Naive thymus-derived CD4-positive, alpha-beta T cell (primary cell): ENCODE results near the gene CPNE8. TPM values are rescaled to one million over a fixed set of nuclear protein-coding genes. Genes with fewer than 3 reads are reported as not detected.

Experiments used
- ATAC-seq: fragments of 150-1000 bp; cut with Tn5 transposase; 2 replicates; pipeline ENCODE4 v1.10.0; 2021; ENCODE audit warnings: mild to moderate bottlenecking, moderate library complexity
- CTCF ChIA-PET: fragments of 350-600 bp; sonication (Branson Sonifier 250); formaldehyde crosslinking; loops from one replicate; lab custom pipeline; 2021; ENCODE audit warnings: antibody characterized with exemption; lab: Charles Lee
- POLR2A ChIA-PET: fragments of 350-600 bp; sonication (Branson Sonifier 250); formaldehyde crosslinking; loops from one replicate; lab custom pipeline; 2021; ENCODE audit warnings: antibody characterized with exemption, inconsistent platforms; lab: Charles Lee
- DNase-seq, 9 donors: peaks; one replicate each; pipeline versions ENCODE4 v3.0.0 to v3.0.0-alpha.2; 2020 to 2022; ENCODE audit warnings: mixed read lengths in 1 of 9
- H3K27ac ChIP-seq: one replicate; pipeline ENCODE4 v1.7.0; 2013; ENCODE audit warnings: mild to moderate bottlenecking, low read depth, low read length, moderate library complexity
- H3K27me3 ChIP-seq, 2 donors: one replicate each; pipeline ENCODE4 v1.7.0; 2013; ENCODE audit warnings: low read length in 2 of 2, mild to moderate bottlenecking in 2 of 2, moderate library complexity in 2 of 2; ENCODE audit not compliant: control insufficient read depth in 2 of 2, insufficient read depth in 2 of 2
- H3K36me3 ChIP-seq, 3 experiments: 1 replicate in 2 of 3; 2 replicates in 1 of 3; pipeline ENCODE4 v1.7.0; 2013; ENCODE audit warnings: low read length in 3 of 3, mild to moderate bottlenecking in 3 of 3, moderate library complexity in 1 of 3; ENCODE audit not compliant: insufficient read depth in 3 of 3, control insufficient read depth in 2 of 3
- H3K4me1 ChIP-seq, 2 donors: one replicate each; pipeline ENCODE4 v1.7.0; 2013; ENCODE audit warnings: low read length in 2 of 2, mild to moderate bottlenecking in 2 of 2, moderate library complexity in 1 of 2; ENCODE audit not compliant: control insufficient read depth in 2 of 2, insufficient read depth in 2 of 2
- H3K4me3 ChIP-seq: 2 replicates; pipeline ENCODE4 v1.7.0; 2013; ENCODE audit warnings: mild to moderate bottlenecking, low read length
- H3K9me3 ChIP-seq, 3 experiments: 1 replicate in 2 of 3; 2 replicates in 1 of 3; pipeline ENCODE4 v1.7.0; 2013; ENCODE audit warnings: low read length in 3 of 3; ENCODE audit not compliant: control insufficient read depth in 2 of 3
- H3K27ac Mint-ChIP-seq, 9 donors: one replicate each; pipeline ENCODE4 v1.8.0; 2020 to 2022; ENCODE audit warnings: mixed read lengths in 9 of 9, mild to moderate bottlenecking in 8 of 9, moderate library complexity in 5 of 9, inconsistent platforms in 2 of 9
- H3K27me3 Mint-ChIP-seq, 5 donors: one replicate each; pipeline ENCODE4 v1.8.0; 2021 to 2022; ENCODE audit warnings: mixed read lengths in 5 of 5, mild to moderate bottlenecking in 1 of 5
- H3K36me3 Mint-ChIP-seq, 5 donors: one replicate each; pipeline ENCODE4 v1.8.0; 2020 to 2022; ENCODE audit warnings: mixed read lengths in 5 of 5, mild to moderate bottlenecking in 3 of 5, inconsistent platforms in 1 of 5
- H3K4me1 Mint-ChIP-seq, 7 donors: one replicate each; pipeline ENCODE4 v1.8.0; 2020 to 2022; ENCODE audit warnings: mixed read lengths in 7 of 7, mild to moderate bottlenecking in 3 of 7, inconsistent platforms in 1 of 7
- H3K4me3 Mint-ChIP-seq, 10 donors: one replicate each; pipeline ENCODE4 v1.8.0; 2020 to 2022; ENCODE audit warnings: mild to moderate bottlenecking in 10 of 10, mixed read lengths in 10 of 10, moderate library complexity in 6 of 10, inconsistent platforms in 2 of 10
- H3K9me3 Mint-ChIP-seq, 11 donors: one replicate each; pipeline ENCODE4 v1.8.0; 2020 to 2022; ENCODE audit warnings: mixed read lengths in 11 of 11, mild to moderate bottlenecking in 4 of 11, inconsistent platforms in 1 of 11, moderate library complexity in 1 of 11
- intact Hi-C, 2 donors: fragments of 100-400 bp; cut with micrococcal nuclease; formaldehyde crosslinking; loops; one replicate each; pipeline ENCODE4 v1.15.1; 2023
- polyA plus RNA-seq, 2 donors: library from polyadenylated mRNA; unstranded; fragments of 300-500 nt; fragmentation: Illumina TruSeq; gene quantifications; one replicate each; pipeline ENCODE4 v1.2.3, GENCODE V29; 2021
- total RNA-seq, 6 experiments: library from RNA in 5 of 6; stranded (reverse) in 5 of 6; gene quantifications; 1 replicate in 5 of 6; 2 replicates in 1 of 6; pipeline ENCODE4 v1.2.3 and lab custom pipeline; 2021 to 2026

Gene CPNE8
- total and polyA plus RNA-seq, 7 experiments from 2014 or later, result 0.77 to 8.8 (median 2.8) TPM

DNA sequence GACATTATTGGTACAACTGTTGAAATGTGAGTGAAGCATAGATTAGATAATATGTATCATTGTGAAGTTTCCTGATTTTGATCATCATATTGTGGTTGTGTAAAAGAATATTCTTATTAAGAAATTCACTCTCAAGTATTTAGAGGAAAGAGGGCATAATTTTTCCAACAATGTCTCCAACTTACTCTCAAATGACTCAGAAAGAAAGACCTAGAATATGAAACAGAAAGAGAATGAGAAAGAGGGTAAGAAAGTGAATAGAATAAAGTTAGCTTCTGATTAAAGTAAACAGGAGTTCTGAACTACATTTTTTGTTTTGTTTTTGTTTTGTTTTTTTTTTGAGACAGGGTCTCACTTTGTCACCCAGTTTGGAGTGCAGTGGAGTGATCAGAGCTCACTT, 123.0 kb downstream of the CPNE8 start:
- POLR2A ChIA-PET, result no interaction called here
- no peak for DNase-seq

GRCh38 chr12:38776647-38777046, 128.7 kb downstream of the CPNE8 start:
- CTCF ChIA-PET, result no interaction called here
- H3K4me3 Mint-ChIP-seq, result no peak overlapping the region
- H3K27me3 Mint-ChIP-seq, result no peaks in the 10 kb centered on the region
- H3K36me3 ChIP-seq, result no peaks in the 10 kb centered on the region
- peaks cover 0 to 14% (median 12%) of the 10 kb centered on the region in 5 donors for H3K36me3 Mint-ChIP-seq
- H3K4me3 ChIP-seq, result no peak overlapping the region
- POLR2A ChIA-PET, result no interaction called here
- no peak for ATAC-seq
- peaks cover 0 to 12% (median 10%) of the 10 kb centered on the region in 7 donors for H3K4me1 Mint-ChIP-seq
- peaks cover 0 to 20% (median 6%) of the 10 kb centered on the region in 11 donors for H3K9me3 Mint-ChIP-seq
- DNase-seq, result no peak
- no peaks in the 10 kb centered on the region for H3K4me1 ChIP-seq
- no peak overlapping the region for H3K27ac Mint-ChIP-seq
- H3K27me3 ChIP-seq, result no peaks in the 10 kb centered on the region
- H3K9me3 ChIP-seq, result no peaks in the 10 kb centered on the region
- H3K27ac ChIP-seq, result no peak overlapping the region
- intact Hi-C loops, result no loop called here

More for the DNA sequence above, 123.0 kb downstream of the CPNE8 start:
- intact Hi-C loops, result no loop called here
- H3K36me3 ChIP-seq, result no peaks in the 10 kb centered on the region
- no peak overlapping the region for H3K27ac Mint-ChIP-seq
- peaks cover 3 to 53% (median 21%) of the 10 kb centered on the region in 11 donors for H3K9me3 Mint-ChIP-seq
- H3K4me3 ChIP-seq, result no peak overlapping the region
- no peaks in the 10 kb centered on the region for H3K4me1 Mint-ChIP-seq
- no peaks in the 10 kb centered on the region for H3K9me3 ChIP-seq
- no peaks in the 10 kb centered on the region for H3K27me3 ChIP-seq
- no peak overlapping the region for H3K4me3 Mint-ChIP-seq
- CTCF ChIA-PET, result interaction anchor here (0.8 to 1.0 kb wide), 2 partner anchors 9 to 49 kb away, joined by 3 read pairs; no protein-coding TSS in a partner anchor
- no peaks in the 10 kb centered on the region for H3K4me1 ChIP-seq
- no peaks in the 10 kb centered on the region for H3K27me3 Mint-ChIP-seq
- H3K36me3 Mint-ChIP-seq, result peaks cover 0 to 34% (median 22%) of the 10 kb centered on the region in 5 donors
- no peak overlapping the region for H3K27ac ChIP-seq
- no peak for ATAC-seq

DNA sequence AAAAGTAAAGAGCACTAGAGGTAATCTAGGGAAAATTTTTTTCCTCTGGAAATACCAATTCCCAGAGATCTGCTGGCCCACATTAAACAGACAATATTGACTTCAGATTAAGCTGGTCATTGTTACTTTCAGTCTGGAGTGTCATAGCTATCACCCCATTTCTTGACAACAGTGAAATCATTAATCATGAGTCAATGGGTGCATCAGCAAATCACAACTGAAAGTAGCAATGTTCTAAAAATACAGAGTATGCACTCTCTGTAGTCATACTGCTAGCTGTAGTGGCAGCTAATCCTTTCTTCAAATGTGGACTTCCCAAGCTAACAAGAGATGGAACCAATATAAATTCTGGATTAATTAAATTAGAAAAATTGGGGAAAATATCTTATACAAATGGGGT, 129.9 kb downstream of the CPNE8 start:
- H3K27ac ChIP-seq, result no peak overlapping the region
- POLR2A ChIA-PET, result no interaction called here
- no peak overlapping the region for H3K4me3 Mint-ChIP-seq

DNA sequence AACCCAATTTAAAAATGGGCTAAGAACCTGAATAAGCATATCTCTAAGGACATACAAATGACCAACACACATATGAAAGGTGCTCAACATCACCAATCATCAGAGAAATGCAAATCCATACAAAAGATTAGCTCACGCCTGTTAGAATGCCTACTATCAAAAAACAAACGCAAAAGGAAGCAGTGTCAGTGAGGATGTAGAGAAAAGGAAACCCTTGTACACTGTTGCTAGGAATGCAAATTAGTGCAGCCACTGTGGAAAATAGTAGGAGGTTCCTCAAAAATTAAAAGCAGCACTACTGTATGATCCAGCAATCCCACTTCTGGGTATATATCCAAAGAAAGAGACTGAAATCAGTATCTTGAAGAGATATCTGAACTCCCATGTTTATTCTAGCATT, 133.0 kb downstream of the CPNE8 start:
- no peaks in the 10 kb centered on the region for H3K36me3 ChIP-seq
- POLR2A ChIA-PET, result no interaction called here
- Mint-ChIP-seq H3K4me3 (peak overlapping the region in 3 of 10 donors; percentile 56 to 74 (median 67)), H3K27ac (peak overlapping the region in 2 of 9 donors; percentile 11 to 71), H3K4me1 (peaks cover 0 to 13% (median 11%) of the 10 kb centered on the region in 7 donors), H3K9me3 (no peaks in the 10 kb centered on the region), H3K36me3 (peaks cover 0 to 4% (median 0%) of the 10 kb centered on the region in 5 donors), H3K27me3 (no peaks in the 10 kb centered on the region)
- H3K4me1 ChIP-seq, result no peaks in the 10 kb centered on the region
- ATAC-seq (no peak), DNase-seq (no peak)
- intact Hi-C loops, result loop anchor here in 1 of 2 donors (5.0 kb wide), 1 partner anchor 135 kb away; the partner anchor contains the start of gene CPNE8
- H3K27me3 ChIP-seq, result no peaks in the 10 kb centered on the region
- H3K9me3 ChIP-seq, result no peaks in the 10 kb centered on the region
- H3K27ac ChIP-seq, result no peak overlapping the region
- CTCF ChIA-PET, result no interaction called here
- H3K4me3 ChIP-seq, result no peak overlapping the region

More for the DNA sequence above, 129.9 kb downstream of the CPNE8 start:
- H3K9me3 Mint-ChIP-seq, result peaks cover 0 to 13% (median 5%) of the 10 kb centered on the region in 11 donors
- no peaks in the 10 kb centered on the region for H3K4me1 ChIP-seq
- H3K4me1 Mint-ChIP-seq, result peaks cover 0 to 13% (median 11%) of the 10 kb centered on the region in 7 donors
- H3K27me3 ChIP-seq, result no peaks in the 10 kb centered on the region
- peaks cover 0 to 10% (median 6%) of the 10 kb centered on the region in 5 donors for H3K36me3 Mint-ChIP-seq
- H3K4me3 ChIP-seq, result no peak overlapping the region
- no peaks in the 10 kb centered on the region for H3K9me3 ChIP-seq
- intact Hi-C loops, result no loop called here
- H3K27ac Mint-ChIP-seq, result no peak overlapping the region
- H3K27me3 Mint-ChIP-seq, result no peaks in the 10 kb centered on the region
- CTCF ChIA-PET, result no interaction called here
- no peaks in the 10 kb centered on the region for H3K36me3 ChIP-seq
- DNase-seq (no peak), ATAC-seq (no peak)

DNA sequence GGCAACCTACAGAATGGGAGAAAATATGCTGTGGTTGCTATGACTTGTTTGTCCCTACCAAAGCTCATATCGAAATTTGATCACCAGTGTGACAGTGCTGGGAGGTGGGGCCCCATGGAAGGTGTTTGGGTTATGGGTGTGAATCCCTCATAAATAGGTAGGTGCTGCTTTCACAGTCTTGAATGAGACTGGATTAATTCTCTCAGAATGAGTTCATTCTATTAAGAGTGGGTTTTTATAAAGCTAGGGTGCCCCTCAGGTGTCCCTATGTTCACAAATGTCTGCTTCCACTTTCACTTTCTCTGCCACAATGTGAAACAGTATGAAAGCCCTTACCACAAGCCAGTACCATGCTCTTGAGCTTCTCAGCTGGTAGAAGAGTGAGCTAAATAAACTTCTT, 133.5 kb downstream of the CPNE8 start:
- Histone ChIP-seq H3K27ac (peak overlapping the region; percentile 40), H3K9me3 (no peaks in the 10 kb centered on the region), H3K36me3 (no peaks in the 10 kb centered on the region), H3K4me3 (peak overlapping the region; percentile 37), H3K4me1 (no peaks in the 10 kb centered on the region), H3K27me3 (no peaks in the 10 kb centered on the region)
- DNase-seq (peak in 5 of 9 donors; percentile 10 to 30 (median 15)), ATAC-seq (peak; percentile 67)
- peak overlapping the region in 9 of 10 donors; percentile 29 to 74 (median 67) for H3K4me3 Mint-ChIP-seq
- ChIA-PET CTCF (no interaction called here), POLR2A (no interaction called here)
- H3K4me1 Mint-ChIP-seq, result peaks cover 0 to 13% (median 11%) of the 10 kb centered on the region in 7 donors
- H3K9me3 Mint-ChIP-seq, result no peaks in the 10 kb centered on the region
- H3K36me3 Mint-ChIP-seq, result peaks cover 0 to 4% (median 0%) of the 10 kb centered on the region in 5 donors
- H3K27ac Mint-ChIP-seq, result peak overlapping the region; percentile 11 to 85 (median 41)
- intact Hi-C loops, result loop anchor here in 1 of 2 donors (5.0 kb wide), 1 partner anchor 135 kb away; the partner anchor contains the start of gene CPNE8
- no peaks in the 10 kb centered on the region for H3K27me3 Mint-ChIP-seq

GRCh38 chr12:38761636-38762342, 143.6 kb downstream of the CPNE8 start:
- Histone ChIP-seq H3K27me3 (no peaks in the 10 kb centered on the region), H3K36me3 (no peaks in the 10 kb centered on the region), H3K4me1 (no peaks in the 10 kb centered on the region), H3K4me3 (no peak overlapping the region), H3K9me3 (no peaks in the 10 kb centered on the region), H3K27ac (no peak overlapping the region)
- Mint-ChIP-seq H3K36me3 (peaks cover 4 to 20% (median 11%) of the 10 kb centered on the region in 5 donors), H3K27ac (no peak overlapping the region), H3K9me3 (peaks cover 0 to 7% (median 3%) of the 10 kb centered on the region in 11 donors), H3K4me1 (peaks cover 0 to 1% (median 0%) of the 10 kb centered on the region in 7 donors), H3K27me3 (no peaks in the 10 kb centered on the region), H3K4me3 (no peak overlapping the region)
- ATAC-seq (no peak), DNase-seq (no peak)
- ChIA-PET POLR2A (no interaction called here), CTCF (no interaction called here)
- intact Hi-C loops, result no loop called here
